SU-DHL-6 (cell line): ENCODE data around the gene GNG7.
"Not testable (repeated sequence)": the region's sequence is repeated elsewhere in the genome, so short reads cannot be mapped to it uniquely, and the experiment has no call there.

ENCODE experiments used
- CTCF ChIP-seq: fragments of 200-600 bp; sonication (generic); IDR thresholded peaks from one replicate; pipeline ENCODE4 v1.5.1; 2017; ENCODE audit warnings: antibody characterized with exemption, mild to moderate bottlenecking, low read length, moderate library complexity; ENCODE audit not compliant: insufficient read depth, poor library complexity, severe bottlenecking
- EZH2phosphoT487 ChIP-seq: fragments of 200-600 bp; sonication (generic), shearing (Covaris generic); conservative IDR thresholded peaks from 2 replicates; pipeline ENCODE4 v1.6.1; 2018; ENCODE audit warnings: mild to moderate bottlenecking, antibody characterized with exemption, low read length, moderate library complexity, mixed read lengths

- TF ChIP-seq CTCF, EZH2phosphoT487: not testable (repeated sequence)
These were observed 159.4 kb downstream of the GNG7 start for GRCh38 chr19:2543072-2543462.
